ENCODE results near the gene NLRP9. TPM values are rescaled to one million over a fixed set of nuclear protein-coding genes. Genes with fewer than 3 reads are reported as not detected.

The NLRP9 gene
- total and polyA plus RNA-seq, 2 of the 13 experiments (the other 11 are each of a cell fraction or from before 2014, with no cell fraction given) = not detected

- TF ChIP-seq ZNF574 (CRISPR knock-in tag; IDR thresholded peaks at IDR 0.05) (peak; percentile 95), SAP130 (CRISPR knock-in tag; IDR thresholded peaks at IDR 0.05; ENCODE audit: low read depth) (peak; percentile 94), SUZ12 (IDR thresholded peaks at IDR 0.05; ENCODE audit: low read depth, low read length) (no peak), SALL2 (CRISPR knock-in tag; IDR thresholded peaks at IDR 0.05) (peak; percentile 80), POGK (CRISPR knock-in tag; conservative IDR thresholded peaks at IDR 0.05) (no peak), PCBP2 (optimal IDR thresholded peaks at IDR 0.05; ENCODE audit: low read depth, low read length, poor library complexity, severe bottlenecking) (no peak), ARID5B (CRISPR knock-in tag; IDR thresholded peaks at IDR 0.05) (peak; percentile 53), ZNF550 (CRISPR knock-in tag; IDR thresholded peaks at IDR 0.05; ENCODE audit: borderline replicate concordance) (no peak), DR1 (CRISPR knock-in tag; IDR thresholded peaks at IDR 0.05) (peak; percentile 61; the same call in 1 of the 2 replicates), MAX (IDR thresholded peaks at IDR 0.05) (peak; percentile 59), ZNF160 (CRISPR knock-in tag; IDR thresholded peaks at IDR 0.05) (peak; percentile 30; the same call in 1 of the 2 replicates), BATF2 (CRISPR knock-in tag; IDR thresholded peaks at IDR 0.05) (peak; percentile 60; the same call in 1 of the 2 replicates), THAP9 (CRISPR knock-in tag; IDR thresholded peaks at IDR 0.05; ENCODE audit: borderline replicate concordance) (peak; percentile 25; the same call in 1 of the 2 replicates), CREM (IDR thresholded peaks at IDR 0.05) (peak; percentile 92), CREM (CRISPR knock-in tag; IDR thresholded peaks at IDR 0.05) (peak; percentile 60; the same call in 1 of the 2 replicates), ZNF607 (CRISPR knock-in tag; IDR thresholded peaks at IDR 0.05; ENCODE audit: borderline replicate concordance) (no peak; the same call in none of the 2 replicates)
Measured at GRCh38 chr19:55674841-55675660, 63.2 kb downstream of the NLRP9 start, which contains the start of gene EPN1 (continued).
